HG03378 (cell line): ENCODE results near the gene OXNAD1.
A peak's percentile ranks its signal among the peaks of the same experiment; 100 is the strongest.

Experiments used
- ATAC-seq: cut with Tn5 transposase; IDR thresholded peaks from one replicate; pipeline ENCODE4 v1.9.1; 2021; ENCODE audit warnings: mild to moderate bottlenecking, moderate library complexity; ENCODE audit not compliant: unreplicated experiment

The OXNAD1 gene

GRCh38 chr3:16247282-16248061 lies 17.5 kb upstream of the OXNAD1 start:
- peak; percentile 89 for ATAC-seq

GRCh38 chr3:16248556-16248955 lies 16.5 kb upstream of the OXNAD1 start:
- no peak for ATAC-seq

- ATAC-seq = no peak
Measured at GRCh38 chr3:16249336-16249735, 15.7 kb upstream of the OXNAD1 start.

- ATAC-seq = no peak
Measured at GRCh38 chr3:16249886-16250285, 15.1 kb upstream of the OXNAD1 start.

DNA sequence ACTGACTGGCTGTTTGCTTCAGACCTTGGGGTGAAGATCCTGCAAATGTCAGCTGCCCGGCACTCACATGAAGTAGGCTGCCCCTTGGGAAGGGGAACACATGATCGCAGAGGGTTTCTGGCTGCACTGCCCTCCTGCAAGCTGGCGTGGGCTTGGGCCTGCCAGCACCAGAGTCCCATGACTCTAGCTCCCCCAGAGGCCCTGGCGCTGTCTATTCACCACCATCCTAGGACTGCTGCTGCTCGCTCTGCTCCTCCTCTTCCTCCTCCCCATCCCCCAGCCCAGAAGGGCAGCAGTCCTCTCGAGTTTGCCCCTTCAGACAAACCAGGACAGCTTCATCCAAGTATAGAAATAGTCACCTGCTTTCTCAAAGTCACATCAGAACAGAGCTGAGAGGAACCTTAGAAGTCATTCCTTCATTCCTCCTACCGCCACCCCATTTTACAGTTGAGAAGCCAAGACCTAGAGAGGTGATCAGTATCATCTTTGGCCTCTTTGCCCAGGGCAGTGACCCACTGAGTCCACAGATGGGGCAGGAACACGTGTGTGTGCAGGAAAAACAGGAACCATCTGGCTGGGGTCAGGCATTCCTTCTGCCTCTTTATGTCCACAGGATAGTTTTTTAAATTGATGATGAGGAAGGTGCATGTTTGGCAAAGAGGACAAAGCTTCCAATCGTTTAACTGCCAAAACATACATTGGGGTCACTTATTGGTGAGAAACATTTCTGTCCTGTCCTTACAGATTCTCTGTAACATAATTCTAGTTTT lies 13.5 kb upstream of the OXNAD1 start:
- no peak for ATAC-seq

GRCh38 chr3:16252243-16252978 lies 12.6 kb upstream of the OXNAD1 start:
- peak; percentile 54 for ATAC-seq

- peak; percentile 19 for ATAC-seq
Measured at GRCh38 chr3:16252988-16253387, 12.0 kb upstream of the OXNAD1 start.

- no peak for ATAC-seq
Measured at GRCh38 chr3:16253601-16254000, 11.4 kb upstream of the OXNAD1 start.

- ATAC-seq = no peak
Measured at GRCh38 chr3:16254916-16255315, 10.1 kb upstream of the OXNAD1 start.

GRCh38 chr3:16255326-16255725 lies 9.7 kb upstream of the OXNAD1 start:
- ATAC-seq = no peak

GRCh38 chr3:16255726-16256125 lies 9.3 kb upstream of the OXNAD1 start:
- ATAC-seq = no peak

- ATAC-seq = no peak
Measured at GRCh38 chr3:16257309-16257708, 7.7 kb upstream of the OXNAD1 start.

GRCh38 chr3:16258177-16258576 lies 6.8 kb upstream of the OXNAD1 start:
- no peak for ATAC-seq

DNA sequence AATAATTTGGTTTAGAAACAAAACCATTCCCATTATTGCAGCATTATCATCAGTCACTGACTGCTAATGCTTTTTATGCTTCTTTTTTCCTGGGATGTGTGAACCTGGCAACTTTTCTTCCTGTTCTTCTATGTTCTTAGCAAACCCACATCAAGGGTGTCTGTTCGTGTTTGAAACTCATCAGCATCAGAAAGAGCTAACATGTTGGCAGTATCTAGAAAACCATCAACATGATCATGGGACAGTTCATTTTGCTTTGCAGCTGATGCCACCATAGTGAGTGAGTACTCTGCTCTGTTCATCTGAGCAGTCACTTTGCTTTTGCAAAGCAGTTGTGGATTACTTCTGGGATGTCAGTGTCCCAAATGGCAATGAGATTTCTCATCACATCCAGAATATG lies 6.1 kb upstream of the OXNAD1 start:
- ATAC-seq = no peak

DNA sequence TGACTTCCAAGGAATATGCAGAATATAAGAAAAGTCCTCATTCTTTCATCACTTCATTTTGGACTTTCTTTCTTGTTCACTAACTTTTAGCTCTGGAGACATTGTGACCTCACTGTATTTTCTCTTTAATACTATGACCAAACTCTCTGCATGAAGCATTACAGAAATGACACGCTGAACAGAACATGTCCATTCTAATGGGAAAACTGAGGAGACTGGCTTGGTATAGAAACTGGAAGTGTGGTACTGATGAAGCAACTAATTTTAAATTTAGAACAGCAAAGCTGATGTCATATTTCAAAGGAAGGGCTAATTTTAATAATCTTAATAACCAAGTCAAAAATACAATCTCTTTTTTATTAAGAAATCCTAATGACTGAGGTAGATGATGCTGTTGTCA lies 5.0 kb upstream of the OXNAD1 start:
- ATAC-seq = no peak

- ATAC-seq = no peak
Measured at GRCh38 chr3:16262174-16262573, 2.8 kb upstream of the OXNAD1 start.

GRCh38 chr3:16264174-16264707 lies 771 bp upstream of the OXNAD1 start:
- no peak for ATAC-seq

DNA sequence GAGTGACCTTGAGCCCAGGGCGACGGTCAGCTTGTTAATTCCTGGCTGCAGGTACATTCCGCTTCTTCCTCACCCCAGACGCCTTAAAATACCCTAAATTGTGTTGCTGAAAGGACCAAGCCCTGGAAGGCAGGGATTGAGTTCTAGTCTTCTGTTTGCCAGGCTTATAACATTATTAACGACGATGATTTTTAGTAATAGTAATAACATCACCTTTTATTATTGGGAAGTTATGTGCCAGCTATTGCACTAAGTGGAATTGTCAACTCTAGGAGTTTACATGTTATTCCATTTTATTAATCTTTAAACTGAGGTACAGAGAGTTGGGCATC lies 409 bp downstream of the OXNAD1 start:
- no peak for ATAC-seq

DNA sequence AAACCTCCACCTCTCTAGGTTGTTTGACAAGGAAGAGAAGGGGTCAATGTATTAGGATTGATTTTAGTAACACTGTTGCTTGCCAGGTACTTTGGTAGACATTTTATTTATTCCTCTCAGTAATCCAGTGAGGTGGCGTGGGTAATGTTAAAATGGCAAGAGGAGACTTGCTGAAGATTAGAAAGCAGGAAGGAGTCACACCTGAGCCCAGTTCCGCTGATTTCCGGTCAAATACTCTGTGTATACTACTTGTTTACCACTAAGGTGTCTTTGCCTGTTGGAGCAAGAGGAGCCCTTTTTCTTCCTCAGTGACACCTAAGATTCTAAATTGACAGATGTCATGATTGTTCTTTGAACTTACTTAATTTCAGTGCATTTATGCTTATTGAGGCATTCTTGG lies 1.7 kb downstream of the OXNAD1 start:
- no peak for ATAC-seq

GRCh38 chr3:16270855-16271254 lies 5.8 kb downstream of the OXNAD1 start:
- ATAC-seq = no peak

- ATAC-seq = no peak
Measured at GRCh38 chr3:16272588-16272987, 7.6 kb downstream of the OXNAD1 start.

GRCh38 chr3:16273867-16274266 lies 8.9 kb downstream of the OXNAD1 start:
- no peak for ATAC-seq
